ENCODE data around the gene APLP2. TPM values are rescaled to one million over a fixed set of nuclear protein-coding genes. Genes with fewer than 3 reads are reported as not detected.
"Not testable (repeated sequence)": the region's sequence is repeated elsewhere in the genome, so short reads cannot be mapped to it uniquely, and the experiment has no call there.

Gene APLP2
- total RNA-seq, 1 experiment from 2014 or later: 345 TPM

GRCh38 chr11:130103296-130103814 lies 33.7 kb downstream of the APLP2 start (continued):
- TF ChIP-seq, protein P1, sequence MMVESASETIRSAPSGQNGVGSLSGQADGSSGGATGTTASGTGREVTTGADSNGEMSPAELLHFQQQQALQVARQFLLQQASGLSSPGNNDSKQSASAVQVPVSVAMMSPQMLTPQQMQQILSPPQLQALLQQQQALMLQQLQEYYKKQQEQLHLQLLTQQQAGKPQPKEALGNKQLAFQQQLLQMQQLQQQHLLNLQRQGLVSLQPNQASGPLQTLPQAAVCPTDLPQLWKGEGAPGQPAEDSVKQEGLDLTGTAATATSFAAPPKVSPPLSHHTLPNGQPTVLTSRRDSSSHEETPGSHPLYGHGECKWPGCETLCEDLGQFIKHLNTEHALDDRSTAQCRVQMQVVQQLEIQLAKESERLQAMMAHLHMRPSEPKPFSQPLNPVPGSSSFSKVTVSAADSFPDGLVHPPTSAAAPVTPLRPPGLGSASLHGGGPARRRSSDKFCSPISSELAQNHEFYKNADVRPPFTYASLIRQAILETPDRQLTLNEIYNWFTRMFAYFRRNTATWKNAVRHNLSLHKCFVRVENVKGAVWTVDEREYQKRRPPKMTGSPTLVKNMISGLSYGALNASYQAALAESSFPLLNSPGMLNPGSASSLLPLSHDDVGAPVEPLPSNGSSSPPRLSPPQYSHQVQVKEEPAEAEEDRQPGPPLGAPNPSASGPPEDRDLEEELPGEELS (CRISPR knock-in tag; IDR thresholded peaks at IDR 0.05): no peak

GRCh38 chr11:130106381-130106780 lies 36.7 kb downstream of the APLP2 start:
- Mint-ChIP-seq H3K4me1 (peaks cover 41% of the 10 kb centered on the region), H3K36me3 (peaks cover 41% of the 10 kb centered on the region), H3K9me3 (peaks cover 9% of the 10 kb centered on the region), H3K27me3 (ENCODE audit: low read depth) (no peaks in the 10 kb centered on the region), H3K4me3 (no peak overlapping the region), H3K27ac (peak overlapping the region; percentile 46)
- ChIA-PET CTCF (no interaction called here), POLR2A (no interaction called here)
- TF ChIP-seq MYBL2 (CRISPR knock-in tag; IDR thresholded peaks at IDR 0.05) (no peak), ZNF138 (CRISPR knock-in tag; conservative IDR thresholded peaks at IDR 0.05) (no peak), ZNF219 (CRISPR knock-in tag; IDR thresholded peaks at IDR 0.05; ENCODE audit: borderline replicate concordance) (no peak), SMAD3 (CRISPR knock-in tag; IDR thresholded peaks at IDR 0.05; ENCODE audit: borderline replicate concordance) (no peak), ESRRA (CRISPR knock-in tag; IDR thresholded peaks at IDR 0.05; ENCODE audit: borderline replicate concordance) (no peak), RELA (CRISPR knock-in tag; IDR thresholded peaks at IDR 0.05; ENCODE audit: borderline replicate concordance) (no peak), JUN (CRISPR knock-in tag; IDR thresholded peaks at IDR 0.05) (no peak), TCF7 (CRISPR knock-in tag; IDR thresholded peaks at IDR 0.05; ENCODE audit: low read depth) (no peak), SP1 (CRISPR knock-in tag; conservative IDR thresholded peaks at IDR 0.05) (no peak), GTF2I (CRISPR knock-in tag; conservative IDR thresholded peaks at IDR 0.05) (no peak), CREM (CRISPR knock-in tag; IDR thresholded peaks at IDR 0.05) (no peak)
- DNase-seq (ENCODE audit: low spot score) (no peak), ATAC-seq (no peak)

DNA sequence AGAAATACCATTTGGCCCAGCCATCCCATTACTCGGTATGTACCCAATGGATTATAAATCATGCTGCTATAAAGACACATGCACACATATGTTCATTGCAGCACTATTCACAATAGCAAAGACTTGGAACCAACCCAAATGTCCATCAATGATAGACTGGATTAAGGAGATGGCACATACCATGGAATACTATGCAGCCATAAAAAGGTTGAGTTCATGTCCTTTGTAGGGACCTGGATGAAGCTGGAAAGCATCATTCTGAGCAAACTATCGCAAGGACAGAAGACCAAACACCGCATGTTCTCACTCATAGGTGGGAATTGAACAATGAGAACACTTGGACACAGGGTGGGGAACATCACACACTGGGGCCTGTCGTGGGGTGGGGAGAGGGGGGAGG lies 39.0 kb downstream of the APLP2 start:
- ATAC-seq; POLR2A ChIA-PET; DNase-seq (ENCODE audit: low spot score); H3K27me3 Mint-ChIP-seq (ENCODE audit: low read depth); CTCF ChIA-PET; H3K9me3 Mint-ChIP-seq; H3K4me3 Mint-ChIP-seq: not testable (repeated sequence)
- Mint-ChIP-seq H3K36me3 (peaks cover 48% of the 10 kb centered on the region), H3K27ac (peak overlapping the region; percentile 26; the same call in 1 of the 2 replicates), H3K4me1 (peaks cover 18% of the 10 kb centered on the region)

GRCh38 chr11:130109386-130109785 lies 39.7 kb downstream of the APLP2 start:
- POLR2A ChIA-PET: no interaction called here
- Mint-ChIP-seq H3K4me3 (no peak overlapping the region), H3K36me3 (peaks cover 48% of the 10 kb centered on the region), H3K27me3 (ENCODE audit: low read depth) (no peaks in the 10 kb centered on the region), H3K27ac (no peak overlapping the region), H3K9me3 (peaks cover 9% of the 10 kb centered on the region), H3K4me1 (peaks cover 19% of the 10 kb centered on the region)
- CTCF ChIA-PET: interaction anchor here (1.0 kb wide), 1 partner anchor 23 kb away, joined by 4 read pairs; no protein-coding TSS in a partner anchor
- DNase-seq (ENCODE audit: low spot score): no peak
- ATAC-seq: no peak
- TF ChIP-seq PRDM15 (CRISPR knock-in tag; IDR thresholded peaks at IDR 0.05): no peak
- TF ChIP-seq CBFB (CRISPR knock-in tag; IDR thresholded peaks at IDR 0.05; ENCODE audit: low read depth): no peak
- no peak for TF ChIP-seq TEAD1 (CRISPR knock-in tag; IDR thresholded peaks at IDR 0.05)
- TF ChIP-seq, protein P2, sequence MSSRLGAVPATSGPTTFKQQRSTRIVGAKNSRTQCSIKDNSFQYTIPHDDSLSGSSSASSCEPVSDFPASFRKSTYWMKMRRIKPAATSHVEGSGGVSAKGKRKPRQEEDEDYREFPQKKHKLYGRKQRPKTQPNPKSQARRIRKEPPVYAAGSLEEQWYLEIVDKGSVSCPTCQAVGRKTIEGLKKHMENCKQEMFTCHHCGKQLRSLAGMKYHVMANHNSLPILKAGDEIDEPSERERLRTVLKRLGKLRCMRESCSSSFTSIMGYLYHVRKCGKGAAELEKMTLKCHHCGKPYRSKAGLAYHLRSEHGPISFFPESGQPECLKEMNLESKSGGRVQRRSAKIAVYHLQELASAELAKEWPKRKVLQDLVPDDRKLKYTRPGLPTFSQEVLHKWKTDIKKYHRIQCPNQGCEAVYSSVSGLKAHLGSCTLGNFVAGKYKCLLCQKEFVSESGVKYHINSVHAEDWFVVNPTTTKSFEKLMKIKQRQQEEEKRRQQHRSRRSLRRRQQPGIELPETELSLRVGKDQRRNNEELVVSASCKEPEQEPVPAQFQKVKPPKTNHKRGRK (CRISPR knock-in tag; IDR thresholded peaks at IDR 0.05; ENCODE audit: borderline replicate concordance): no peak
- no peak for TF ChIP-seq TEAD4 (CRISPR knock-in tag; IDR thresholded peaks at IDR 0.05)
- no peak for TF ChIP-seq NR1H2 (CRISPR knock-in tag; IDR thresholded peaks at IDR 0.05)
- no peak for TF ChIP-seq GRHL2 (CRISPR knock-in tag; IDR thresholded peaks at IDR 0.05; ENCODE audit: insufficient replicate concordance, severe bottlenecking)
- TF ChIP-seq ZNF121 (CRISPR knock-in tag; IDR thresholded peaks at IDR 0.05): no peak
- TF ChIP-seq ARID4B (CRISPR knock-in tag; IDR thresholded peaks at IDR 0.05; ENCODE audit: borderline replicate concordance): no peak

All from WTC11 (cell line).